Embryonic facial prominence (tissue), 1 donor: Measurements from ENCODE around the gene SGSM1.
"Not testable (repeated sequence)": the region's sequence is repeated elsewhere in the genome, so short reads cannot be mapped to it uniquely, and the experiment has no call there.

ENCODE experiments used
- DNase-seq: peaks from one replicate; pipeline ENCODE4 v3.0.0-alpha.2; 2016; ENCODE audit errors: extremely low spot score

Gene SGSM1

GRCh38 chr22:24894220-24894975 is 88.4 kb downstream of the SGSM1 start:
- DNase-seq, result no peak

GRCh38 chr22:24894998-24895397 is 89.0 kb downstream of the SGSM1 start:
- no peak for DNase-seq

- DNase-seq, result no peak
Measured at GRCh38 chr22:24901448-24901847, 95.4 kb downstream of the SGSM1 start.

- DNase-seq, result no peak
Measured at GRCh38 chr22:24905909-24906308, 99.9 kb downstream of the SGSM1 start.

- not testable (repeated sequence) for DNase-seq
Measured at GRCh38 chr22:24907101-24907500, 101.1 kb downstream of the SGSM1 start.

- DNase-seq, result no peak
Measured at GRCh38 chr22:24920029-24920428, 114.0 kb downstream of the SGSM1 start.

DNA sequence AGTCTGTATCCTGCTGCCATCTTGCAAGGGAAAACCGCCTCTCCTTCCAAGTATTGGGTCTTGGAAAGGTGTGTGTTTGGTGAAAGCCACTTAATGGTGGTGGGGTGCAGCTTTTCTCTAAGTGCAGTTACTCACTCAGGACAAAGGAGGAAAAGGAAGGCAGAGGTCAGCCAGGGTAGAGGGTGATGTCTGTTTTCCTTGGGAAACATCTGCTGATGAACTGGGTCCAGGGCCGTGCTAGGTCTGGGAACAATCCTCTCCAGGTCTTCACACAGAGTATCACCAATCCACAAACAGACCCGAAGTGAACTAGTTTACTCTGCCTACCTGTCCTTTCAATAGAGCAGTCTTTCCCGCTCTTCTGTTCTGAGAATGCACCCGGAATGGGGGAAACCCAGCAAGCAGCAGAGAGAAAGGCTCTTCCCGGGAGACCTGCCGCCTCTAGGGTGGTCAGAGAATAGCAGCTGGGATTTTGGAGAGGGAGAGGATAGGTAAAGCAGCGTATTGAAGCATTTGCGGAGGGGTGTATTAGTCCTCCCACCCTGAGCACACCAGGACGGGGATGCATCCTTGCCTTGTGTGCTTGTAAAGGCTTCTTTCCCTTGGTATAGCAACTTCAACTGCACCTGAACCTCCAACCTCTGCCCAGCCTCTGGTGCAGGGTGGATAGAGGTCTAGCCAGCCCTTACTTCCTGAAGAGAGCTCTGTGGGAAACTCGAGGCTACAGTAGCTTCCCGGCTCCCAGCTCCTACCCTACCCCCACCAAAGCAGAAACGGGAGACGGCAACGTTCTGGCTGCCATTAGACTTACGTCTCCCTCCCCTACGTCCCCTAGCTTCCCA is 119.8 kb downstream of the SGSM1 start:
- DNase-seq, result no peak

DNA sequence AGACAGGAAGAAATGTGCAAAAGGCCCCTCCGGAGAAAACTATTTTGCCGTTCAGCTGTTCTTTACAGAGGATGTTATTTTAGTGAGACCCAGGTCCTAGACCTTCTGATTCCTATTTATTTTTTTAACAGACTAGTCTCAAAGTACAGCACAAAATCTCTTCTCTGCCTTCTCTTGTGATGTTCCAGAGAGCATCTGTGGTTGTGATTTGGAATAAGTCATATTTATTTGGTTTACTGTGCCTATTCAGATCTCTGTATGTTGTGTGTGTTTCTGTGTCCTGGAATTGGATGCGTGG is 120.4 kb downstream of the SGSM1 start:
- DNase-seq, result no peak

GRCh38 chr22:24926849-24927579 is 121.0 kb downstream of the SGSM1 start:
- no peak for DNase-seq

DNA sequence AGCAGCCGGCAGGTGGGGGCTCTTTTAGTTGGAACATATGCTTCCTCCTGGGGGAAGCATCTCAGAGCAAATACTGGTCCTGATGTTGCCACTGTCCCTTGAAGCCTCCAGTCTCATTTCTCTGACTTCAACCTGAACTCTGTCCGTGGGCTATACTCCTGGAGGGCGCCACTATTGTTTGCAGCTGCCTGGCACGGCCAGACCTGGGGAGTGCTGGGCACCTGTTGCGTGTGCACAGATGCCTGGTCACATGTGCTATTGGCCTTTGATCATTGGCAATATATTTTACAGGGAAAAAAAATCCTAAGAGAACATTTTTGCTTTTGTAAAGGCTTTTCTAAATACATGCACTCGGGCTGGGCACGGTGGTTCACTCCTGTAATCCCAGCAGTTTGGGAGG is 122.3 kb downstream of the SGSM1 start:
- no peak for DNase-seq

GRCh38 chr22:24930678-24931077 is 124.7 kb downstream of the SGSM1 start:
- no peak for DNase-seq

DNA sequence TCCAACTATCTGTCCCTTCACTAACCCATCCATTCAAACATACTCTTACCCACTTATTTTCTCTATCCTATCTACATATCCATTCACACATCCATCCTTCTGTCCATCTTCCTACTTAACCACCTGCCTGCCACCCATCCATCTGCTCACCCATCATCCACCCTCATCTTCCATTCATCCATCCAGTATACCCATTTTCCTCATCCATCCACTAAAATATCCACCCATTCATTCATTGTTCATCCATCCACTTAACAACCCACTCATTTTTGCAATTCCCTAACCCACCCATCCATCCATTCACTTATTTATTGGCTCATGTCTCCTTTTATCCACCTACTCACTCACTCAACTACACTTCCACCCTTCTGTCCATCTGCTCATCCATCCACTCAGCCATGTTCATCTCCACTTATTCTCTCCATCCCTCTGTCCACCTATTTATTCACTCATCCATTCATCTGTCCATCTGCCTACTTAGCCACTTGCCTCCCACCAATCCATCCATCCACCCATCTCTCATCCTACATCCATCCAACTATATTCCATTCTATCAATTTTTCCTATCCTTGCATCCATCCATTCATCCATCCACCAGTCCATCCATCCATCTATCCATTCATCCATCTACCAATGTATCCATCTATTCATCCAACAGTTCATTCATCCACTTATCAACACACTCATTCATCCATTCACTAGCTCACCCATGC is 129.9 kb downstream of the SGSM1 start:
- no peak for DNase-seq

GRCh38 chr22:24937114-24937513 is 131.1 kb downstream of the SGSM1 start:
- no peak for DNase-seq

- no peak for DNase-seq
Measured at GRCh38 chr22:24938741-24939341, 132.8 kb downstream of the SGSM1 start.

DNA sequence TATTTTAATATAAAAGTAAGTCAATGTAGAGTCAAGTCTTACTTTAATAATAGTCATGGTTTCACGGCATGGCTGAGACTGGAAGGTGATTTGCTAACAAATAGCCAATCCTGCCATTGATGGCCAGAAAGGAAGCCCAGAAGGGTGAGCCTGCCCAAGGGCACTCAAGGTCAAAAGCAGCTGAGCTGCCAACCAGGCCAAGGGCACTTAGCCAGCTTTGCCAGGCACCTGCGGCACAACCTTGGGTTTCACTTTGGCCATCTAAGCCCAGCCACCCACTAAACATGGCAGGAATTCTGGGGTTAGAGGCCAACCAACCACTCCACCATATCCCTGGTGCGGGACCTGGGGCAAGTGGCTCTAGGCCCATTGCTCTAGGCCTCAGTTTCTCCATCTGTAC is 136.3 kb downstream of the SGSM1 start:
- no peak for DNase-seq

DNA sequence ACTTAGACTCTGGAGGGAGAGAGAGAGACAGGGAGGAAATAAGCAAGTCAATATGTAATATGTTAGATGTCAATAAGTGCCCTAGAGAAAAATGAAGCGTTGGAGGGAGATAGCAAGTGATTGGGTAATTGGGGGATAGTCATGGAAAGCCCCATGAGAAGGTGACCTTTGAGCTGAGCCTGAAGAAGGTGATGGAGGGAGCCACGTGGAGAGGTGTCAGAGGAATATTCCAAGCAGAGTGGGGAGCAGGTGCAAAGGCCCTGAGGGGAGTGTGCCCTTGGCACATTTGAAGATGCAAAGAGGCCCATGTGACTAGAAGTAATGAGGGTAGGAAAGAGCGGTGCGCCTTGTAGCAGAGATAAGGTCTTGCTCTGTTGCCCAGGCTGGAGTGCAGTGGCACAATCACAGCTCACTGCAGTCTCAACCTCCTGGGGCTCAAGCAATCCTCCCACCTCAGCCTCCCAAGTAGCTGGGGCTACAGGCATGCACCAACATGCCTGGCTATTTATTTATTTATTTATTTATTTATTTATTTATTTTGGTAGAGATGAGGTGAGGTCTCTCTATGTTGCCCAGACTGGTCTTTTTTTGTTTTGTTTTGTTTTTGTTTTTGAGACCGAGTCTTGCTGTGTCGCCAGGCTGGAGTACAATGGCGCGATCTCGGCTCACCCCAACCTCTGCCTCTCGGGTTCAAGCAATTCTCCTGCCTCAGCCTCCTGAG is 138.4 kb downstream of the SGSM1 start:
- no peak for DNase-seq

- no peak for DNase-seq
Measured at GRCh38 chr22:24945430-24945829, 139.4 kb downstream of the SGSM1 start.

GRCh38 chr22:24947383-24947782 is 141.4 kb downstream of the SGSM1 start:
- DNase-seq, result no peak

- DNase-seq, result no peak
Measured at GRCh38 chr22:24947881-24948280, 141.9 kb downstream of the SGSM1 start.

DNA sequence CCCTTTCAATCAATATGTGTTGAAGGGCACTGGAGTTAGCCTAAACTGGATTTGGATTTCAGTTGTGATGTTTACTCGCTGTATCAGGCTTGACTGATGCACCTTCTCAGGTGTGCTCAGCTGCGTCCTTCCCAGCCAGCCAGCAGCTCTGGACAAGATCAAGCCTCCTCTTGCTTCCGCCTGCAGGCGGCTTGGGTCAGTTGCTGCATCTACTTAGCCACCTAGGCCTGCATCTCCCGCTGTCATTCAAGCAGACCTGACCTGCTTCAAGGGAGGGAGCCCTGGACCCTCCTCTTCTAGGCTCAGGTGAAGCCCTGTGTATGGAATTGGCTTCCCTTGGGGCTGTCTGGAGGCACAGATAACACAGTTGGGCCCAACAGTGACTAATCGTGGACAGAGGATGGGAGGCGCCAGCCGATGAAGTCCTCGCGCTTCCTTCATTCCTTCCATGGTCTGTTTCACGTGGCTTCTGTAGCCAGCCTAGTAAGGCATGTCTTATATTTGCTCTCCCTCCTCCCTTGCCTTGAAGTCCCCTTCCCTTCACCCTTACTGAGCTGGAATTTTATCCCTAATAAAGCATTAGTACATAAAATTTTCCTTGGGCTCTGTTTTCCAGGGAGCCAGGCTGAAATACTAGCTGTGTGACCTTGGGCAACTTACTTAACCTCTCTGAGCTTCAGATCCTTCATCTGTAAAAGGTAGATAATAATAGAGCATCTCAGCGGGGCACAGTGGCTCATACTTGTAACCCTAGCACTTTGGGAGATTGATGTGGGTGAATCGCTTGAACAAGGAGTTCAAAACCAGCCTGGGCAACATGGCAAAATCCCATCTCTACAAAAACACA is 142.6 kb downstream of the SGSM1 start:
- DNase-seq, result no peak
